H1 (cell line): ENCODE measurements around the gene MYOT.

ENCODE experiments used
- EP300 ChIP-seq, 2 experiments: IDR thresholded peaks; 1 replicate in 1 of 2; 2 replicates in 1 of 2; pipeline ENCODE4 v1.6.1; 2011 to 2012; ENCODE audit warnings: low read depth in 2 of 2, low read length in 2 of 2, mild to moderate bottlenecking in 2 of 2, borderline replicate concordance in 1 of 2, inconsistent platforms in 1 of 2, moderate library complexity in 1 of 2
- PHF8 ChIP-seq: fragments of 200-600 bp; sonication (generic); conservative IDR thresholded peaks from 2 replicates; pipeline ENCODE4 v1.7.1; 2012; ENCODE audit warnings: low read depth, mild to moderate bottlenecking, inconsistent platforms, low read length, moderate library complexity
- POLR2AphosphoS5 ChIP-seq: IDR thresholded peaks from 2 replicates; pipeline ENCODE4 v1.6.1; 2011; ENCODE audit warnings: low read depth, low read length
- ZNF274 ChIP-seq: IDR thresholded peaks from 2 replicates; pipeline ENCODE4 v1.7.0; 2012; ENCODE audit warnings: low read length, borderline replicate concordance; ENCODE audit errors: extremely low read depth
- TF ChIP-seq, protein P1 (sequence below), 3 experiments: IDR thresholded peaks; 1 replicate in 2 of 3; 2 replicates in 1 of 3; pipeline versions ENCODE4 v1.5.1 to v1.6.1; 2011; ENCODE audit warnings: low read length in 3 of 3, mild to moderate bottlenecking in 3 of 3, inconsistent platforms in 2 of 3, low read depth in 1 of 3, moderate library complexity in 1 of 3; ENCODE audit not compliant: insufficient read depth in 1 of 3; ENCODE audit errors: control extremely low read depth in 1 of 3

DNA sequence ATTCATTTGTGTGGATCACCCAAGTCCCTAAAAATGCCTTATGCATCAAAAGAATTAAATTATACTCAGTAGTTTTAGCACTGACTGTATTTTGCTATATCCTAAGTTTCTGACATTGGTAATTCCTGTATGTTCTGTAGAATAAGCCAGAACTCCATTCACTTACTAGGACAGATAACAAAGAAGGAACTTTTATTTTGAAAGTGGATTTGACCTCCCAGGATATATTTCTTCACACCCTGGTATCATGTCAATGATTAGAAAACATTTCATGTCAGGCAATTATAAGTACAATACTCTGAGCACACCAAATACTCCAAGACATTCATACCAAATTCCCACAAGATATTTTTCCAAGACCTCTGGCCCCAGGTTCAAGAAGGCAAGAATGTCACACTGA lies 28.7 kb upstream of the MYOT start:
- TF ChIP-seq, protein P1, sequence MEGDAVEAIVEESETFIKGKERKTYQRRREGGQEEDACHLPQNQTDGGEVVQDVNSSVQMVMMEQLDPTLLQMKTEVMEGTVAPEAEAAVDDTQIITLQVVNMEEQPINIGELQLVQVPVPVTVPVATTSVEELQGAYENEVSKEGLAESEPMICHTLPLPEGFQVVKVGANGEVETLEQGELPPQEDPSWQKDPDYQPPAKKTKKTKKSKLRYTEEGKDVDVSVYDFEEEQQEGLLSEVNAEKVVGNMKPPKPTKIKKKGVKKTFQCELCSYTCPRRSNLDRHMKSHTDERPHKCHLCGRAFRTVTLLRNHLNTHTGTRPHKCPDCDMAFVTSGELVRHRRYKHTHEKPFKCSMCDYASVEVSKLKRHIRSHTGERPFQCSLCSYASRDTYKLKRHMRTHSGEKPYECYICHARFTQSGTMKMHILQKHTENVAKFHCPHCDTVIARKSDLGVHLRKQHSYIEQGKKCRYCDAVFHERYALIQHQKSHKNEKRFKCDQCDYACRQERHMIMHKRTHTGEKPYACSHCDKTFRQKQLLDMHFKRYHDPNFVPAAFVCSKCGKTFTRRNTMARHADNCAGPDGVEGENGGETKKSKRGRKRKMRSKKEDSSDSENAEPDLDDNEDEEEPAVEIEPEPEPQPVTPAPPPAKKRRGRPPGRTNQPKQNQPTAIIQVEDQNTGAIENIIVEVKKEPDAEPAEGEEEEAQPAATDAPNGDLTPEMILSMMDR (IDR thresholded peaks at IDR 0.05; ENCODE audit: control extremely low read depth in 1 of 3, insufficient read depth in 1 of 3, low read depth in 1 of 3, low read length in 3 of 3): no peak
- TF ChIP-seq ZNF274 (no peak), POLR2AphosphoS5 (no peak), PHF8 (no peak), EP300 (IDR thresholded peaks at IDR 0.05; ENCODE audit: borderline replicate concordance in 1 of 2, low read depth in 2 of 2, low read length in 2 of 2) (no peak)
